ENCODE results near the gene CDH13.

Gene CDH13

GRCh38 chr16:83083361-83083760 is 456.6 kb downstream of the CDH13 start:
- H3K4me1 ChIP-seq, result peaks cover 0 to 3% (median 0%) of the 10 kb centered on the region in 10 experiments; a peak in 2 of 20 replicates
- no peak for TF ChIP-seq Cebpa-rat (IDR thresholded peaks at IDR 0.05)
- H4K20me1 ChIP-seq, result no peaks in the 10 kb centered on the region
- no peaks in the 10 kb centered on the region for H3K36me3 ChIP-seq
- no peak overlapping the region for H3K4me3 ChIP-seq
- H3K27ac ChIP-seq, result no peak overlapping the region
- H3K9ac ChIP-seq, result no peak overlapping the region
- no peak overlapping the region for H3K4me2 ChIP-seq
- peaks cover 0 to 5% (median 0%) of the 10 kb centered on the region in 11 experiments; a peak in 2 of 22 replicates for H3K27me3 ChIP-seq
- peaks cover 0 to 14% (median 9%) of the 10 kb centered on the region in 11 experiments; a peak in 14 of 22 replicates for H3K9me3 ChIP-seq (replicated peaks in 1 of 11)

- no peaks in the 10 kb centered on the region for H4K20me1 ChIP-seq
- TF ChIP-seq Cebpa-rat (IDR thresholded peaks at IDR 0.05), result no peak
- H3K4me3 ChIP-seq, result no peak overlapping the region
- H3K4me2 ChIP-seq, result no peak overlapping the region
- peaks cover 0 to 5% (median 0%) of the 10 kb centered on the region in 11 experiments; a peak in 1 of 22 replicates for H3K27me3 ChIP-seq
- no peak overlapping the region for H3K9ac ChIP-seq
- peaks cover 0 to 21% (median 11%) of the 10 kb centered on the region in 11 experiments; a peak in 14 of 22 replicates for H3K9me3 ChIP-seq (replicated peaks in 1 of 11)
- no peak overlapping the region for H3K27ac ChIP-seq
- no peaks in the 10 kb centered on the region for H3K36me3 ChIP-seq
- H3K4me1 ChIP-seq, result peaks cover 0 to 3% (median 0%) of the 10 kb centered on the region in 10 experiments; a peak in 2 of 20 replicates
Observed at GRCh38 chr16:83085660-83086059, 458.9 kb downstream of the CDH13 start.

GRCh38 chr16:83095941-83096692 is 469.3 kb downstream of the CDH13 start:
- H3K27me3 ChIP-seq, result peaks cover 0 to 12% (median 0%) of the 10 kb centered on the region in 11 experiments; a peak in 2 of 22 replicates

GRCh38 chr16:83098536-83098935 is 471.8 kb downstream of the CDH13 start:
- Histone ChIP-seq H3K9me3 (replicated peaks in 1 of 11) (peaks cover 14 to 42% (median 22%) of the 10 kb centered on the region in 11 experiments; a peak in 20 of 22 replicates), H3K36me3 (no peaks in the 10 kb centered on the region)

More at GRCh38 chr16:83095941-83096692, 469.3 kb downstream of the CDH13 start:
- Histone ChIP-seq H3K4me3 (no peak overlapping the region), H3K27ac (no peak overlapping the region), H4K20me1 (no peaks in the 10 kb centered on the region), H3K4me2 (no peak overlapping the region), H3K36me3 (no peaks in the 10 kb centered on the region), H3K4me1 (peaks cover 0 to 6% (median 0%) of the 10 kb centered on the region in 10 experiments; a peak in 4 of 20 replicates), H3K9me3 (replicated peaks in 1 of 11) (peaks cover 14 to 29% (median 19%) of the 10 kb centered on the region in 11 experiments; a peak in 19 of 22 replicates), H3K9ac (no peak overlapping the region)
- TF ChIP-seq Cebpa-rat (IDR thresholded peaks at IDR 0.05), result no peak

GRCh38 chr16:83100679-83101078 is 473.9 kb downstream of the CDH13 start:
- no peak overlapping the region for H3K27ac ChIP-seq
- H3K4me2 ChIP-seq, result peak overlapping the region in 4 of 11 experiments; percentile 5 to 27 (median 16); a peak in 3 of 22 replicates
- H3K9ac ChIP-seq, result no peak overlapping the region
- TF ChIP-seq Cebpa-rat (IDR thresholded peaks at IDR 0.05), result peak in 1 of 11 experiments; percentile 60; a peak in 2 of 22 replicates
- no peaks in the 10 kb centered on the region for H3K36me3 ChIP-seq
- H3K27me3 ChIP-seq, result peaks cover 0 to 41% (median 0%) of the 10 kb centered on the region in 11 experiments; a peak in 4 of 22 replicates
- H4K20me1 ChIP-seq, result no peaks in the 10 kb centered on the region
- peaks cover 0 to 6% (median 0%) of the 10 kb centered on the region in 10 experiments; a peak in 4 of 20 replicates for H3K4me1 ChIP-seq
- H3K9me3 ChIP-seq (replicated peaks in 1 of 11), result peaks cover 14 to 42% (median 22%) of the 10 kb centered on the region in 11 experiments; a peak in 20 of 22 replicates
- no peak overlapping the region for H3K4me3 ChIP-seq

More at GRCh38 chr16:83098536-83098935, 471.8 kb downstream of the CDH13 start:
- TF ChIP-seq Cebpa-rat (IDR thresholded peaks at IDR 0.05), result no peak
- Histone ChIP-seq H3K27ac (no peak overlapping the region), H3K9ac (no peak overlapping the region), H3K4me2 (no peak overlapping the region), H3K4me1 (peaks cover 0 to 6% (median 0%) of the 10 kb centered on the region in 10 experiments; a peak in 4 of 20 replicates), H3K4me3 (no peak overlapping the region), H3K27me3 (peaks cover 0 to 24% (median 0%) of the 10 kb centered on the region in 11 experiments; a peak in 3 of 22 replicates), H4K20me1 (no peaks in the 10 kb centered on the region)

GRCh38 chr16:83102336-83102735 is 475.6 kb downstream of the CDH13 start:
- peaks cover 14 to 42% (median 22%) of the 10 kb centered on the region in 11 experiments; a peak in 20 of 22 replicates for H3K9me3 ChIP-seq (replicated peaks in 1 of 11)
- TF ChIP-seq Cebpa-rat (IDR thresholded peaks at IDR 0.05), result no peak
- H3K27ac ChIP-seq, result no peak overlapping the region
- peaks cover 0 to 6% (median 0%) of the 10 kb centered on the region in 10 experiments; a peak in 4 of 20 replicates for H3K4me1 ChIP-seq
- no peak overlapping the region for H3K4me3 ChIP-seq
- peaks cover 0 to 58% (median 0%) of the 10 kb centered on the region in 11 experiments; a peak in 4 of 22 replicates for H3K27me3 ChIP-seq
- H3K4me2 ChIP-seq, result no peak overlapping the region
- H3K9ac ChIP-seq, result no peak overlapping the region
- H4K20me1 ChIP-seq, result no peaks in the 10 kb centered on the region
- H3K36me3 ChIP-seq, result no peaks in the 10 kb centered on the region

GRCh38 chr16:83105279-83106077 is 478.7 kb downstream of the CDH13 start:
- no peaks in the 10 kb centered on the region; a peak in 1 of 22 replicates for H4K20me1 ChIP-seq
- H3K9me3 ChIP-seq (replicated peaks in 1 of 11), result peaks cover 0 to 13% (median 5%) of the 10 kb centered on the region in 11 experiments; a peak in 6 of 22 replicates
- no peak overlapping the region for H3K4me3 ChIP-seq
- H3K9ac ChIP-seq, result no peak overlapping the region
- H3K27me3 ChIP-seq, result peaks cover 0 to 86% (median 0%) of the 10 kb centered on the region in 11 experiments; a peak in 6 of 22 replicates
- H3K4me2 ChIP-seq, result no peak overlapping the region
- no peaks in the 10 kb centered on the region for H3K36me3 ChIP-seq
- H3K4me1 ChIP-seq, result peaks cover 0 to 8% (median 2%) of the 10 kb centered on the region in 10 experiments; a peak in 7 of 20 replicates
- no peak overlapping the region for H3K27ac ChIP-seq
- no peak for TF ChIP-seq Cebpa-rat (IDR thresholded peaks at IDR 0.05)

- Histone ChIP-seq H3K4me1 (peaks cover 0 to 5% (median 0%) of the 10 kb centered on the region in 10 experiments; a peak in 3 of 20 replicates), H3K27ac (no peak overlapping the region), H3K4me3 (no peak overlapping the region), H3K27me3 (peaks cover 0 to 96% (median 0%) of the 10 kb centered on the region in 11 experiments; a peak in 7 of 22 replicates), H3K9ac (no peak overlapping the region), H3K4me2 (no peak overlapping the region), H3K9me3 (replicated peaks in 1 of 11) (no peaks in the 10 kb centered on the region), H3K36me3 (no peaks in the 10 kb centered on the region), H4K20me1 (peaks cover 0 to 10% (median 0%) of the 10 kb centered on the region in 11 experiments; a peak in 1 of 22 replicates)
- TF ChIP-seq Cebpa-rat (IDR thresholded peaks at IDR 0.05), result no peak
Observed at GRCh38 chr16:83109490-83110125, 482.8 kb downstream of the CDH13 start.

Data from BLaER1 treated with 17β-estradiol and CSF1 and Interleukin-3, amounts not matched to agents 10 nM and 100 nM (cell line).